ENCODE results near the gene PRPF40B.

PRPF40B gene

DNA sequence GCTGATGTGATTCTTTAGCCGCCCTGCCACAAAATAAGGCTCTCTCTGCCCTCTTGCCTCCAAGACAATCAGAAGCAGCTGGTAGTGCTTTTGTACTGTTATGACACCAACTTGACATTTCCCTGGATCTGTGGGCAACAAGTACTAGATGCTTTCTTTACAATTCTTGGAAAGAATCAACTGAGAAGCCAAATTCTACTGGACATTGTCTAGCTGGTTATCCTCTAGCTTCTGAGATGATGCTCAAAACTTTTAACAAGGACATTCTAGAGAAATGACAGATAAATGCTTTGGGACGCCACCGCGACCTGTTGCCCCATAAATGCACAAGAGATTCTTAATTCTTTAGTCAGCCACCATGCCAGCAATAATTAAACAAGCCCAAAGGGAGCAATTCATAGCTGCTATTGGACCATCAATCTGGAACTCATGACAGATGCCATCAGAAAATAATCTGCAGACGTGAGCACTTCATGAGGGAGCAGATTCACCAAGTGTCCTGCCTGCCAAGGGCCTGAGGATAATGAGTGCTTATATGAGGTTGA is 61.0 kb downstream of the PRPF40B start:
- Histone ChIP-seq H3K4me1 (ENCODE audit: control insufficient read depth, insufficient read depth, low read length) (no peaks in the 10 kb centered on the region), H3K9me3 (ENCODE audit: control insufficient read depth, insufficient read depth, low read length) (no peaks in the 10 kb centered on the region), H3K4me3 (ENCODE audit: low read depth, low read length) (no peak overlapping the region), H3K36me3 (ENCODE audit: control insufficient read depth, insufficient read depth, low read length) (no peaks in the 10 kb centered on the region), H3K27me3 (ENCODE audit: control insufficient read depth, insufficient read depth, low read length) (no peaks in the 10 kb centered on the region), H3K9ac (ENCODE audit: low read depth, low read length) (no peak overlapping the region)

DNA sequence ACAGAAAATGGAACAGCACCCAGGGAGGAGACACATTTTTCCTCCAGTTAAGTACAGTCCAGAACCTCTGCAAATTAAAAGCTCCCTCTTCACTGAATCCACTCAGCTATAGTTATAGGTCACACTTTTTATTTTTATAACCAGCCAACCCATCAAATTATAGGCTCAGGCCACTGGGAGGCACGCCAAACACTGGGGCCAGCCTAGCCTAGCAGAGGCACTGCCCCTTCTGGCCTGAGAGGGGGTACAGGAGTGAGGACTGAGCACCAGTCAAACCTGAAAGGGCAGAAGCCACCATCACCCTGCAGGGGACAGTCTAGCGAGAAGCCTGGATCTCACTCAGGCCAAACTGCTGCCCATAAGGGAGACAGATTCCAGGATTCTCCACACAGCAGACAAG is 64.6 kb downstream of the PRPF40B start:
- H3K4me1 ChIP-seq (ENCODE audit: control insufficient read depth, insufficient read depth, low read length): no peaks in the 10 kb centered on the region
- no peaks in the 10 kb centered on the region for H3K27me3 ChIP-seq (ENCODE audit: control insufficient read depth, insufficient read depth, low read length)
- H3K36me3 ChIP-seq (ENCODE audit: control insufficient read depth, insufficient read depth, low read length): no peaks in the 10 kb centered on the region
- H3K9ac ChIP-seq (ENCODE audit: low read depth, low read length): no peak overlapping the region
- no peak overlapping the region for H3K4me3 ChIP-seq (ENCODE audit: low read depth, low read length)
- no peaks in the 10 kb centered on the region for H3K9me3 ChIP-seq (ENCODE audit: control insufficient read depth, insufficient read depth, low read length)

DNA sequence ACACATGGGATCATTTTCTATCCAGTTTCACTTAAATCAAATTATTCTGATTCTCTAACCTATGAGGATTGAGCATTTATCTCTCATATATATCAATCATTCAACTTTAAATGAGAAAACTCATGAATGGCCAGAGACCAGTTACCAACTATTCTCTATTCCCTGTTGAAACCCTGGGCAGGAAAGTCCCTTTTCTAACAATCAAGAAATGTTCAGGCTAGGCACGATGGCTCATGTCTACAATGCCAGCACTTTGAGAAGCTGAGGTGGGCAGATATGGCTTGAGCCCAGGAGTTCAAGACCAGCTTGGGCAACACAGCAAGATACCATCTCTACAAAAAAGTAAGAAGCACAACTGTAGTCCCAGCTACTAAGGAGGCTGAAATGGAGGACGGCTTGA is 65.9 kb downstream of the PRPF40B start:
- Histone ChIP-seq H3K4me1 (ENCODE audit: control insufficient read depth, insufficient read depth, low read length) (no peaks in the 10 kb centered on the region), H3K9me3 (ENCODE audit: control insufficient read depth, insufficient read depth, low read length) (no peaks in the 10 kb centered on the region), H3K27me3 (ENCODE audit: control insufficient read depth, insufficient read depth, low read length) (no peaks in the 10 kb centered on the region), H3K9ac (ENCODE audit: low read depth, low read length) (no peak overlapping the region), H3K4me3 (ENCODE audit: low read depth, low read length) (no peak overlapping the region), H3K36me3 (ENCODE audit: control insufficient read depth, insufficient read depth, low read length) (no peaks in the 10 kb centered on the region)

DNA sequence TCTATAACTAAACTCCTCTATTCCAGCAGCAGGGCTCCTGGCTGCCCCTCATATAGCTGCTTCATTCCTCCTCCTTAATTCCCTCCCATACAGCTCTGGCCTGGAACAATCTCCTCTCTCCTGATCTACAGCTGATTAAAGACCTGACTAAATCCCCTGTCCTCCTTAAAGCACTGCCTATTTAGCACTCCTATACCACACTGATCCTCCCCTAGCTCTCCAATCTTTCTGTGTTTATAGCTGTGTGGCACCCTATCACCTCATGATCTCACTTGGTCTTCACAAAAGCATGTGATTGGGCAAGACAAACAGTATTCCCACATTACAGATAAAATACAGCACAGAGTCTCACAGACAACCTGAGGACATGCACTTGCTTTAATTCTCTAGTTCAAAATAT is 66.4 kb downstream of the PRPF40B start:
- no peak overlapping the region for H3K9ac ChIP-seq (ENCODE audit: low read depth, low read length)
- no peaks in the 10 kb centered on the region for H3K36me3 ChIP-seq (ENCODE audit: control insufficient read depth, insufficient read depth, low read length)
- no peaks in the 10 kb centered on the region for H3K4me1 ChIP-seq (ENCODE audit: control insufficient read depth, insufficient read depth, low read length)
- H3K4me3 ChIP-seq (ENCODE audit: low read depth, low read length): no peak overlapping the region
- H3K27me3 ChIP-seq (ENCODE audit: control insufficient read depth, insufficient read depth, low read length): no peaks in the 10 kb centered on the region
- no peaks in the 10 kb centered on the region for H3K9me3 ChIP-seq (ENCODE audit: control insufficient read depth, insufficient read depth, low read length)

DNA sequence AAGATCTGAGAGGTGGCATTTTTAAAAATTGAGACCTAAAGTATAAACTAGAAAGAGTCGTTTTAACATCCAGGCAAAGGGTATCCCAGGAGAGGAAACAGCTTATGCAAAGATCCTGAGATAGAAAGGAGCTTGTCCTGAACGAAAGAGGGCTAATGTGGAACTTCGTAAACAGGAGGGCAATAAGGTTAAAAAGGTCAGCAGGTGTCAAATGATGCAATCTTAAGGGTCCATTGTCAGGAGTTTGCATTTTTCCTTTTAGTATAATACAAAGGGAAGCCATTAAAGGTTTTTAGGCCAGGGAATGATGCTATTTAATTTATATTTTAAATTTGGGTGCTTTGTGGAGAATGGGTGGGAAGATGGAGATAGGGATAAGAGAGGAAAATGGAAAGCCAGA is 69.5 kb downstream of the PRPF40B start:
- Histone ChIP-seq H3K9ac (ENCODE audit: low read depth, low read length) (no peak overlapping the region), H3K4me1 (ENCODE audit: control insufficient read depth, insufficient read depth, low read length) (peaks cover 11% of the 10 kb centered on the region), H3K27me3 (ENCODE audit: control insufficient read depth, insufficient read depth, low read length) (no peaks in the 10 kb centered on the region), H3K9me3 (ENCODE audit: control insufficient read depth, insufficient read depth, low read length) (no peaks in the 10 kb centered on the region), H3K4me3 (ENCODE audit: low read depth, low read length) (no peak overlapping the region), H3K36me3 (ENCODE audit: control insufficient read depth, insufficient read depth, low read length) (no peaks in the 10 kb centered on the region)

DNA sequence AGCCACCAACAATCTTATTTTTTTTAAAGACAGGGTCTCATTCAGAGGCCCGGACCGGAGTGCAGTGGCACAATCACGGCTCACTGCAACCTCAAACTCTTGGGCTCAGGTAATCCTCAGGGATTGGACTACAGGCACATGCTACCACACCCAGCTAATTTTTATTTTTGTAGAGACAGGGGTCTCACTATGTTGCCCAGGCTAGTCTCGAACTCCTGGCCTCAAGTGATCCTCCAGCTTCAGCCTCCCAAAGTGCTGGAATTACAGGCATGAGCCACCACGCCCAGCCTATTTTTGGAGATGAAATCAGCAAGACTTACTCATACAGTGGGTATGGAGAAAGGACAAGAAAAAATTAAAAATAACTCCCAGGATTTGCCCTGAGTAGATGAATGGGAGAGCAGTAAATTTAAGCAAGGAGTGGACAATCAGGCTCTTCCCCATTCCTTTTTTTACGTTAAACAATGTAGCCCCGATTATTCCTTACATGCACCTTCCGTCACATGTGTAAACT is 70.6 kb downstream of the PRPF40B start:
- Histone ChIP-seq H3K4me3 (ENCODE audit: low read depth, low read length) (no peak overlapping the region), H3K4me1 (ENCODE audit: control insufficient read depth, insufficient read depth, low read length) (peaks cover 21% of the 10 kb centered on the region), H3K27me3 (ENCODE audit: control insufficient read depth, insufficient read depth, low read length) (no peaks in the 10 kb centered on the region), H3K9ac (ENCODE audit: low read depth, low read length) (no peak overlapping the region), H3K9me3 (ENCODE audit: control insufficient read depth, insufficient read depth, low read length) (no peaks in the 10 kb centered on the region), H3K36me3 (ENCODE audit: control insufficient read depth, insufficient read depth, low read length) (no peaks in the 10 kb centered on the region)
